ENCODE results near the gene UBE2A.

GRCh38 chrX:119604766-119605463 lies 30.6 kb downstream of the UBE2A start:
- TF ChIP-seq CTCF (conservative IDR thresholded peaks at IDR 0.05; ENCODE audit: low read depth, low read length) (no peak), EZH2 (IDR thresholded peaks at IDR 0.05; ENCODE audit: low read length, unreplicated experiment) (no peak), EZH2phosphoT487 (IDR thresholded peaks at IDR 0.05; ENCODE audit: borderline replicate concordance, low read length) (no peak)
